MM.1S (cell line): Measurements from ENCODE around the gene MYO1B.

Experiments
- DNase-seq: peaks from one replicate; pipeline ENCODE4 v3.0.0-alpha.2; 2015
- H2AFZ ChIP-seq: fragments of 300-600 bp; sonication (generic); 2 replicates; pipeline ENCODE4 v1.6.0; 2016; ENCODE audit warnings: antibody characterized with exemption, low read length
- H3F3A ChIP-seq: fragments of 300-600 bp; sonication (generic); 2 replicates; pipeline ENCODE4 v1.6.1; 2016; ENCODE audit warnings: mild to moderate bottlenecking, antibody characterized with exemption, low read length, moderate library complexity, mixed read lengths; ENCODE audit not compliant: insufficient read depth
- H3K27ac ChIP-seq: fragments of 300-600 bp; sonication (generic); 2 replicates; pipeline ENCODE4 v1.5.1; 2016; ENCODE audit warnings: mild to moderate bottlenecking, low read length
- H3K27me3 ChIP-seq: fragments of 300-600 bp; sonication (generic); replicated peaks from 2 replicates; pipeline ENCODE4 v1.6.0; 2016; ENCODE audit warnings: low read length; ENCODE audit not compliant: insufficient read depth
- H3K36me3 ChIP-seq: fragments of 300-600 bp; sonication (generic); replicated peaks from 2 replicates; pipeline ENCODE4 v1.6.1; 2016; ENCODE audit warnings: mild to moderate bottlenecking, low read length, mixed read lengths; ENCODE audit not compliant: insufficient read depth
- H3K4me1 ChIP-seq: fragments of 300-600 bp; sonication (generic); 2 replicates; pipeline ENCODE4 v1.6.1; 2016; ENCODE audit warnings: low read length, mixed read lengths
- H3K4me2 ChIP-seq: fragments of 300-600 bp; sonication (generic); 2 replicates; pipeline ENCODE4 v1.6.0; 2016; ENCODE audit warnings: low read depth, low read length
- H3K4me3 ChIP-seq: fragments of 300-600 bp; sonication (generic); 2 replicates; pipeline ENCODE4 v1.5.1; 2016; ENCODE audit warnings: low read length, mixed read lengths
- H3K79me2 ChIP-seq: fragments of 300-600 bp; sonication (generic); 2 replicates; pipeline ENCODE4 v1.6.1; 2016; ENCODE audit warnings: mixed run types, low read length, mixed read lengths
- H3K9ac ChIP-seq: fragments of 300-600 bp; sonication (generic); 2 replicates; pipeline ENCODE4 v1.6.1; 2016; ENCODE audit warnings: low read length, mixed read lengths
- H3K9me2 ChIP-seq: fragments of 300-600 bp; sonication (generic); replicated peaks from 2 replicates; pipeline ENCODE4 v1.6.1; 2016; ENCODE audit warnings: mild to moderate bottlenecking, low read length, mixed read lengths; ENCODE audit not compliant: insufficient read depth
- H3K9me3 ChIP-seq: fragments of 300-600 bp; sonication (generic); replicated peaks from 2 replicates; pipeline ENCODE4 v1.6.1; 2016; ENCODE audit warnings: mild to moderate bottlenecking, low read length, mixed read lengths; ENCODE audit not compliant: insufficient read depth
- H4K20me1 ChIP-seq: fragments of 300-600 bp; sonication (generic); 2 replicates; pipeline ENCODE4 v1.6.1; 2016; ENCODE audit warnings: mild to moderate bottlenecking, low read length, moderate library complexity, mixed read lengths; ENCODE audit not compliant: insufficient read depth
- EZH2 ChIP-seq: fragments of 300-600 bp; sonication (generic); optimal IDR thresholded peaks from 2 replicates; pipeline ENCODE3; 2017; ENCODE audit warnings: low read depth, mild to moderate bottlenecking, antibody characterized with exemption, low read length, mixed read lengths
- EZH2phosphoT487 ChIP-seq: fragments of 300-600 bp; sonication (generic); IDR thresholded peaks from 2 replicates; pipeline ENCODE4 v1.6.1; 2018; ENCODE audit warnings: antibody characterized with exemption, low read length
- TF ChIP-seq, protein P1 (sequence below): fragments of 300-600 bp; sonication (generic); IDR thresholded peaks from 2 replicates; pipeline ENCODE4 v1.5.1; 2016; ENCODE audit warnings: antibody characterized with exemption, low read length, mixed read lengths

MYO1B gene

GRCh38 chr2:191296083-191297006 lies 51.1 kb downstream of the MYO1B start:
- H3K79me2 ChIP-seq = no peaks in the 10 kb centered on the region
- H3K27me3 ChIP-seq = no peaks in the 10 kb centered on the region
- H3K4me2 ChIP-seq = no peak overlapping the region
- no peak for TF ChIP-seq EZH2phosphoT487
- no peak for TF ChIP-seq EZH2
- no peak overlapping the region for H2AFZ ChIP-seq
- no peak overlapping the region for H3K27ac ChIP-seq
- no peak overlapping the region for H3K9ac ChIP-seq
- no peaks in the 10 kb centered on the region for H3K4me1 ChIP-seq
- no peaks in the 10 kb centered on the region for H3K9me3 ChIP-seq
- H3K36me3 ChIP-seq = no peaks in the 10 kb centered on the region
- no peaks in the 10 kb centered on the region for H4K20me1 ChIP-seq
- no peak overlapping the region for H3K4me3 ChIP-seq
- H3F3A ChIP-seq = no peaks in the 10 kb centered on the region
- H3K9me2 ChIP-seq = no peaks in the 10 kb centered on the region
- no peak for DNase-seq

DNA sequence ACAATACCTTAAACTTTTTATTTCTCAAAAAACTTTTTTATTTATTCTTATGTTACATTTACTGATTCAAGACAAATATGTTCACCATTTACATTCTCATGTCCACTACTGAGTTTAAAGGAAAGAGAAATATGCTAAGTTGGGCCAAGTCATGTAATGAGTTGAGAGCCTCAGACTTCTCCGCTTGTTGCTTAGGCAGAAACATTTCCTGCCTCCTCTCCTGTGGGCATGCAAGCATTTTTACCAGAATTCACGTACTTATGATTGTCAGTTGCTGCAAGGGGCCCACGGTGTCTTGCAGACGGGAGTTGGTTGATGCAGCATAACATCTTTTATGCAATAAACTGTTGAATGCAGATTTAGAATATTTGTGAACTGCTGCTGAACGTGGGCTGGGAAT lies 51.8 kb downstream of the MYO1B start:
- H2AFZ ChIP-seq = no peak overlapping the region
- H3K4me3 ChIP-seq = no peak overlapping the region
- H3K9me3 ChIP-seq = no peaks in the 10 kb centered on the region
- H3K4me2 ChIP-seq = no peak overlapping the region
- no peaks in the 10 kb centered on the region for H3F3A ChIP-seq
- H3K27me3 ChIP-seq = no peaks in the 10 kb centered on the region
- H3K9ac ChIP-seq = no peak overlapping the region
- no peaks in the 10 kb centered on the region for H3K4me1 ChIP-seq
- H3K79me2 ChIP-seq = no peaks in the 10 kb centered on the region
- no peaks in the 10 kb centered on the region for H3K36me3 ChIP-seq
- H3K27ac ChIP-seq = no peak overlapping the region
- DNase-seq = no peak
- H4K20me1 ChIP-seq = no peaks in the 10 kb centered on the region
- H3K9me2 ChIP-seq = no peaks in the 10 kb centered on the region
- TF ChIP-seq, protein P1, sequence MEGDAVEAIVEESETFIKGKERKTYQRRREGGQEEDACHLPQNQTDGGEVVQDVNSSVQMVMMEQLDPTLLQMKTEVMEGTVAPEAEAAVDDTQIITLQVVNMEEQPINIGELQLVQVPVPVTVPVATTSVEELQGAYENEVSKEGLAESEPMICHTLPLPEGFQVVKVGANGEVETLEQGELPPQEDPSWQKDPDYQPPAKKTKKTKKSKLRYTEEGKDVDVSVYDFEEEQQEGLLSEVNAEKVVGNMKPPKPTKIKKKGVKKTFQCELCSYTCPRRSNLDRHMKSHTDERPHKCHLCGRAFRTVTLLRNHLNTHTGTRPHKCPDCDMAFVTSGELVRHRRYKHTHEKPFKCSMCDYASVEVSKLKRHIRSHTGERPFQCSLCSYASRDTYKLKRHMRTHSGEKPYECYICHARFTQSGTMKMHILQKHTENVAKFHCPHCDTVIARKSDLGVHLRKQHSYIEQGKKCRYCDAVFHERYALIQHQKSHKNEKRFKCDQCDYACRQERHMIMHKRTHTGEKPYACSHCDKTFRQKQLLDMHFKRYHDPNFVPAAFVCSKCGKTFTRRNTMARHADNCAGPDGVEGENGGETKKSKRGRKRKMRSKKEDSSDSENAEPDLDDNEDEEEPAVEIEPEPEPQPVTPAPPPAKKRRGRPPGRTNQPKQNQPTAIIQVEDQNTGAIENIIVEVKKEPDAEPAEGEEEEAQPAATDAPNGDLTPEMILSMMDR = no peak
- no peak for TF ChIP-seq EZH2
- no peak for TF ChIP-seq EZH2phosphoT487

DNA sequence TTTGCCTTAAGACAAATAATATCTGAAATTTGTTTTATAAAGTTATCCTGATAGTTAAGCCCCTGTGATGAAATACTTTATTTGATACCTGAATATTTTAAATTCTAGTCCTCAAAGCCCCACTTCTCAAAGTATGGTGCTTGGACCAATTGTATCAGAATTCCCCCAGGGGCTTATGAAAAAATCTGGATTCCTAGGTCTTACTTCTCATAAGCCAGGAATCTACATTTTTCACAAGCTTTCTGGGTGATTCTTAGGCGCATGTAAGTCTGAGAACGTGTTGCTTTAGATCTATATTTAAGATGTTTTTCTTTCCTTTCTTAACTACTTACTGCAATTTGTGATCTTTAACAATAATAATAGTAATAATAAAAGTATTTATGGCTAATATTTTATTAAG lies 53.1 kb downstream of the MYO1B start:
- H3K27me3 ChIP-seq = no peaks in the 10 kb centered on the region
- H3K79me2 ChIP-seq = no peaks in the 10 kb centered on the region
- H3K4me3 ChIP-seq = no peak overlapping the region
- no peaks in the 10 kb centered on the region for H3K9me2 ChIP-seq
- DNase-seq = no peak
- H2AFZ ChIP-seq = no peak overlapping the region
- H3K9ac ChIP-seq = no peak overlapping the region
- no peaks in the 10 kb centered on the region for H3K36me3 ChIP-seq
- H4K20me1 ChIP-seq = no peaks in the 10 kb centered on the region
- H3K4me1 ChIP-seq = no peaks in the 10 kb centered on the region
- H3F3A ChIP-seq = no peaks in the 10 kb centered on the region
- TF ChIP-seq, protein P1 = no peak
- TF ChIP-seq EZH2phosphoT487 = no peak
- no peak for TF ChIP-seq EZH2
- H3K9me3 ChIP-seq = no peaks in the 10 kb centered on the region
- H3K27ac ChIP-seq = no peak overlapping the region
- H3K4me2 ChIP-seq = no peak overlapping the region

GRCh38 chr2:191299010-191299409 lies 53.8 kb downstream of the MYO1B start:
- Histone ChIP-seq H3K9me3 (no peaks in the 10 kb centered on the region), H3F3A (no peaks in the 10 kb centered on the region), H3K79me2 (no peaks in the 10 kb centered on the region), H3K9me2 (no peaks in the 10 kb centered on the region), H3K27ac (no peak overlapping the region), H3K27me3 (no peaks in the 10 kb centered on the region), H3K4me3 (no peak overlapping the region), H4K20me1 (no peaks in the 10 kb centered on the region), H3K4me2 (no peak overlapping the region), H3K9ac (no peak overlapping the region), H2AFZ (no peak overlapping the region), H3K36me3 (no peaks in the 10 kb centered on the region), H3K4me1 (no peaks in the 10 kb centered on the region)
- no peak for DNase-seq
- TF ChIP-seq EZH2phosphoT487 (no peak), EZH2 (no peak)
- TF ChIP-seq, protein P1 = no peak
